ELR (cell line): Measurements from ENCODE around the gene SMNDC1.

Experiments used
- DNase-seq: peaks from one replicate; pipeline ENCODE4 v3.0.0-alpha.2; 2015; ENCODE audit warnings: low read depth

Gene SMNDC1

DNA sequence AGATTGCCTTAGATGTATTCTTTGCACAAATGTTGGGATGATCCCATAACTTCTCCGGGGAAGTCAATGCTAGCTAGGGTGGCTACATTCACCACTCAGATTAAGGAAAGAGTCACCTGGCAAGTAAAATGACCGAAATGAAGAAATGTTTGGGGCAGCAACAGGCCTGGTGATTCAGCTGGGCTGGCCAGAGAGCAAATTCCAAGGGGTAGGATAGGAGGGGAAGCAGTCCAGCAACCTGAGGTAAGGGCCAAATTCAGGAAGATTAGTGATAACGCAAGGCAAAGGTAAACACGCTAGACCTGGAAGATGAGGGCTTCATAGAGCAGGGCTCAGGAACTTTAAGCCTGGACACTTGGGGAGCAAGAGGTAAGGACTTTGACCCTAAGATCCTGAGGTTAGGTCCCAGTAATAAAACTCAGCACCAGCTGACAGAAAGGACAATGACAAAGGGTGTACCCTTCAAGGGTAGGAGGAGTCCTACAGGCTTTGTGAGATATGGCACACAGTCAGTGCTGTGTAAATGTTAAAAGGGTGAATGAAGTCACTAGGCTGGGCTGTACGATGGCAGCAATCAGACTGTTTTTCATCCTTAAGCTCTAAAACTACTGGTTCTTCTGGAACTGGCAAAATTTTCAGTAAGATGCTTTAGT lies 22.7 kb upstream of the SMNDC1 start:
- no peak for DNase-seq

DNA sequence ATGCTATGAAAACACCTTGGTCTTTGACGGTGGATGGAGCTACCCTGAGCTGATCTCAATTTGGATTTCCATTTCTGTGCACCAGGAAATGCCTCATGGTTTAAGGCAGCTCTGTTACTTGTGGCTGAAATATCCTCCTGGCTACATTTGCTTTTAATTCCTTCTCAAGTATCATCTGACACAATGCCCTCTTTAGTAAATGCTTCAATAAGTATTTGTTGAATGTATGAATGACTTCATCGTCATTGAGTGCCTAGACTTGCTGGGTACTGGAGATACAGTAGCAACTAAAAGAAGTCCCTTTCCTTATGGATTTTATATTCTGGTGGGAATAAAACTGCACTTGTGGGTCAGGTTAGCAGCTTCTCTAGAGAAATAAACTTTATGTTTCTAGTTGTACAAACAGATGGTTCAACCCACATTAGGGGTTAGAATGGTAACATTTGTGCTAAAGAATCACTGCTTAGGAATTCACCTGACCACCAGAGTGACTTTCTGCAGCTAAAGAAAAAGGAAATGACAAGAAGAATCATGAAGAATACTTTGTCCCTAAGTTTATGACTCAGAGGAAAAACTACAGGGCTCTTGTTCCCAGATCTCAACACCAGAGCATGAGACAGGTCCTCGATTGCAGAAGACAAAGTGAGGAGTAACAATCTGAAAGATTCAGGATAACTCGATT lies 21.8 kb upstream of the SMNDC1 start:
- peak; percentile 91 for DNase-seq

DNA sequence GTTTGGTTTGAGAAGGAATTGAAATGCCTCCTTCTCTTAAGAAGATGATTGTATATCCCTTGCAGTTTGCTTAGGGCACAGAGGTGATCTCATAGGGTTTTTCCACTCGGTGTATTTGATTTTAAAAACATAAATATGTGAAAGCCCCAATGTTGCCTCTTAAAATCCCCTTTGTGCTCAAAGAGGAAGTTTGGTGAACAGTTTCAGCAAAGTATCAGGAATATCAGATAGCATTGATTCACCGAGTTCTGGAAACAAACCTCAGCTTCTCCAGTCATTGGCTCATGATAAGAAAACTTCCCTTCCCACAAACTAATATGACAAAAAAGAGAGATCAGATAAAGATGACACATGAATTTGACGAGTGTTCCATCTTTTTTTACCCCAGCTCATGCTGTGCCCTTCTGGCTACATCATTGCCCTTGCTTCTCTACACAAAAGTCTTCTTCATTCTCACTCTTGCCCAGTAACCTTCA lies 20.1 kb upstream of the SMNDC1 start:
- DNase-seq = no peak

DNA sequence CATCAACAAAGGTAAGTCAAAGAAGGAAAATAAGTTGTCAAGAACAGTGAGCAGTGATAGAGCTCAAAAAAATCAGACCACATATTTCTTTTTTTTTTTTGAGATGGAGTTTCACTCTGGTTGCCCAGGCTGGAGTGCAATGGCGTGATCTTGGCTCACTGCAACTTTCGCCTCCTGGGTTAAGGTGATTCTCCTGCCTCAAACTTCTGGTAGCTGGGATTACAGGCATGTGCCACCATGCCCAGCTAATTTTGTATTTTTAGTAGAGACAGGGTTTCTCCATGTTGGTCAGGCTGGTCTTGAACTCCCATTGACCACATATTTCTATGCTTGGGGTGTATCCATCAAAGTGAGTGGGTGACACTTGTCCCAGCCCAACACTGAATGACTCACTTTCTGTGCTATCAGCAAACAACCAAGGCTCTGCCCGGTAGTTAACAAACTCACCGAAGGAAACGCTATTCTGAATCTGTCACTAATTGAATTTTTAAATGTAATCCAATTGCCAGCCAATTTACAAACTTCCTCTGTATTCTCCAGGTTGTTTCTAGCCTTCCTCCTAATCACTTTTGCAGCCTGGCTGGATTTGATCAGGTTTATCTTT lies 19.6 kb upstream of the SMNDC1 start:
- DNase-seq = peak; percentile 40

DNA sequence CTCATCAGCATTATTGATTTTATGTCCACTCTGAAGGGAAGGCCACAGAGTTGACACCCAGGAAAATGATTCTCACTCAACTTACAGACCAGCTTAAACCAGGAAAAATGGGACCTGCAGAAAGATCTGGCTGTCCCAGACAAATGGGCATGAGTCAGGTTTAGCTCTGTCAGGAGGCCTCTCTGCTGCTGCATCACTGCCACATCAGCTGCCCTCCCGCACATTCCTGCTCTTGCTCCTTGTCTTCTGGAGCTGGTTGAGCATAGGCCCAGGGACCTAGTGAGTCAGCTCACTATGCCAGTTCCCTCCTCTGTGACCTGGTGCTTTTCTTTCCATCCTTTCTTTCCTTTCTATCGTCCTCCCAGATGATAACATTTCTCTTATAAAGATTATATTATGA lies 18.8 kb upstream of the SMNDC1 start:
- DNase-seq = peak; percentile 97

DNA sequence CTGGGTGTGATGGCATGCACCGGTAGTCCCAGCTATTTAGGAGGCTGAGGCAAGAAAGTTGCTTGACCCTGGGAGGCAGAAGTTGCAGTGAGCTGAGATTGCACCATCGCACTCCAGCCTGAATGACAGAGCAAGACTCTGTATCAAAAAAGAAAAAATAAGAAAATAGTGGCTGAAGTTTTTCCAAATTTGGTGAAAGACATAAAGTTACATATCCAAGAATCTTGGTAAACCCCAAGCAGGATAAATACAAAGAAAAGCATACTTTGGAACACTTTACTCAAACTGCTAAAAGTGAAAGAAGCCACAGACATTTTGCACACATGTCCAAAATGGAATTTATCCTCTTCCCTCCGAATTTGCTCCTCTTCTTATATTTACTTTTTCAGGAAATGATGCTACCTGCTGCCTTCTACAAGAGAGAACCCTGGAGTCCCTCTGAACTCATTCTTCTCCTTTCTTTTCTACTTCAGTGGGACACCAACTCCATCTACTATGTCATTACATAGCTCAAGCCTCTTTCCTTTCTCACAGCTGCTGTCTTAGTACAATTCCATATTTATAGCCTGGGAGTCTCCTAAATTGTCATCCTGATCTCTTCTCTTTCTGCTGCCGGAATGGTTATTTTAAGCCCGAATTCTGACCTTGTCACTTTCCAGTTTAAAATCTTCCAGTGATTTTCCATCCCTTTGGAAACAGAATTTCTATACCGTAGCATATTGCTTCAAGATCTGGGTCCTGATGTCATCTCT lies 17.3 kb upstream of the SMNDC1 start:
- DNase-seq = no peak

DNA sequence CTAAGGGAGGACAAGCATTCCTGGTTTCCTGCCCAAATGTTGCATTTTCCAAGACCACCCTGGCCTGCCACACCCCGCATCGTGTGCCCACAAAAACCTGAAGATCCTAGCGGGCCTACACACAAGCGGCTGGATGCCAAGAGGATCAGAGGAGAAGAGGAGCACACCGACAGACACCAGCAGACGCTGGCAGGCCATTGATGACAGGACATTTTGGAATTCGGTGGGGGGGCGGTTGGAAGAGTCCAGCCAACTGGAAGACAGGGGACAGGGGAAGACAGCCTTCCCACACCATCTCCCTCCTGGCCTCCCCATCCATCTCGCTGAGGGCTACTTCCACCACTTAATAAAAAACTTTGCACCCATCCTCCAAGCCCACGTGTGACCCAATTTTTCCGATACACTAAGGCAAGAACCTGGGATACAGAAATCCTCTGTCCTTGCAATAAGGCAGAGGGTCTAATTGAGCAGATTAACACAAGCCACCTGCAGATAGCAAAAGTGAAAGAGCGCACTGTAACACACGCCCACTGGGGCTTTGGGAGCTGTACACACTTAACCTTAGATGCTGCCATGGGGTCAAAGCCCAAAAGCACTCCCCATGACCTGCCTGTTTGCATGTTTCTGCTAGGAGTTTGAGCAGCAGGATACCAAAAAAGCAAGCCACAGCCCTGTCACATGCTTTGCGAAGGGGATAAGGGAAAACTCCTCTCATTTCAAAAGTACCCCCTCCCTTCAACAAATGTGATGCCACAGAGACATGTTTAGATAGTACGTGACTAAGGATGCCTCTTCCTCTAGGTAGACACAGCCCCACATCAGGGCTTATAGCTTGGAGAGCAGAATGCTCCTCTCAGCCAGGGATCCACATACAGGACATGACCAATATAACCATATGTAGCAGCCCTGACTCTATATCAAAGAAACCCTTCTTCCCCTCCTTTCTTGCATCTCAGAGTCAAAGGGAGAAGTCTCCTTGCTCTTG lies 13.4 kb upstream of the SMNDC1 start:
- DNase-seq = no peak

DNA sequence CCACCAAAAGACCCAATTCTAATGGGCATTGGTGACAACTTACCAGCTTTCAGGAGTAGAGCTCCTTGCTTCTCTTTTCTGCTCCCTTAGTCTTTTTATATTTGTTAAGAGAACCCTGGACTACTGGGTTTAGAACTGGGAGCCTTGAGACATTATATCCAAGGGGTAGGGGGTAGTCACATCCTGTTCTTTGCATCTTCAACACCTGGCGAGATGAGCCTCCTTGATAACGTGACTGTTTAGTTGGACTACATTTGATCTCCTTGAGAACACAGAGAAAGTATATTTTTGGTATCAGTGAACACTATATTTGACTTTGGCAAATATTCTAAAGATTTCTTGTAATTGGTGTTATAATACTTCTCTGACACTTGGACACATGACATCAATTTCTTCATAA lies 9.0 kb upstream of the SMNDC1 start:
- no peak for DNase-seq

DNA sequence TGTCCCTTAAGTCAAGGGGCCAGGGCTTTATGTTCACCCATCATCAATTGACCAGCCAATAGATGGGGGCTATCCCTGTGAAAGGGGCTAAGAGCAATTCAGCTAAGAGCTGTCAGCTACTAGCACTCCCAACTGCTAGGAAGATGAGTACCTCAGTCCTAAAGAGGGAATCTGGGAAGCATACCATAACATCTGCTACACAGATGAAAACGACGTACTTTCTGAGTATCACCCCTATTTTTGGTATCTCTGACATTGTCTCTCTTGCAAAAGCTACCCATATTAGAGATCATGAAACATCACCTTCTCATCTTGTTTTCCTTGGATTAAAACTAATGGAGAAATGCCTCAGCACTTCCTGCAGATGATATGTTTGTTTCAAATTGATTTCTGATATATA lies 7.5 kb upstream of the SMNDC1 start:
- no peak for DNase-seq

DNA sequence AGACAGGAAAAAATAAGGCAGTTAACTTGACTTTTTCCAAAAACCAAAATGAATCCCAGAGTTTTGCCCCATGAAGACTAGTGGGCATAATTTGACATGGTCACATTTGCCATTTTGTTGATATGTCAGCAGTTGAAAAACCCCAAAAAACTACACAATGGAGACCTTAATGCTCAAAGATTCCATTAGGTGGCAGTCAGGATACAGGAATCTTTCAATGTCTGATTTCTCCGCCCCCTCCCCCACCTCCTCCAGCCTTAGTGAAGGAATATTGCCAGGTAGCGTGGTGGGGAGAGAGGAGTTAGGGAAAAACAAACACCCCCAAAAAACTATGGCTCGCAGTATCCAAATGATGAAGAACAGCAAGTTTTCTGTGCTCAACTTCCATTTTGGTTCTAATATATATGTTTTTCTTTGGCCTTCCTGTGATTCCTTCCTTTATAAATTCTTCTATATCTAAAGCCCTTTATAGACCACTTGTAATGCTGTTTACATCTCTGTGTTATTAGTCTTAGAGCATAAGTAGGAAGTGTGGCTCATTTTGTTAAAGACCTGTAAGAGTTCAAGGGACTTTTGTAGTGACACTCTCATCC lies 6.7 kb upstream of the SMNDC1 start:
- peak; percentile 85 for DNase-seq

DNA sequence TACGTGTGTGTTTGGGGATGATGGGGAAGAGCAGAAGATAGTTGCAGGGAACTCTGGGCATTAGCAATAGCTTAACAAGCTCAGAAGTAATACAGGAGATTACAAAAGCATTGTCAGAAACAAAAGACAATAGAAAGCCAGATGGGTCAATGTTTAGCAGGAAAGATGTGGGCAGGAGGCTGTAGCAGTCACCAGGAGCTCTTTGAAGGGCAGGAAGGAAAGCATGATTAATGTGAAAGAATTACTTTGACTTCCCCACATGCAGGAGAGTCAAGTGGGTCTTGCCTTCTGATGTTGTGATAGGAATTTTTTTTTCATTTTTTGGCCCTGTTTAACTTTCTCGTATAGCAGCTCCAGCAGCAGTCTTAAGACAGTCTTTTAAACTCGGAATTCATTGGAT lies 6.0 kb upstream of the SMNDC1 start:
- peak; percentile 29 for DNase-seq

DNA sequence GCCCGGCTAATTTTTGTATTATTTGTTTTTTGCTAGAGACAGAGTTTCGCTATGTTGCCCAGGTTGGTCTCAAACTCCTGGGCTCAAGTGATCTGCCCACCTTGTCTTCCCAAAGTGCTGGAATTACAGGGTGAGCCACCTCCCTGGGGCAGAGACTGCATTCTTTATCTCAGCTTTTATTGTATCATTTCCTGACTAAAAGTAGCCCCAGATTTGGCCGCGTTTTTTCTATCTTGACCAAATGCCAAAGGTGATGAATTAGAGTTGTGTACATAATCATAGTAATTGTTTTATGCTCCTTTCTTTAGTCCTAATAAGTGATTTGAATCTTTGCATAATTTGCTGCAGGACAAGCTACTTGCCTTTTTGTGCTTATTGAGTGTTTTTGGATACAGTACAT lies 3.1 kb upstream of the SMNDC1 start:
- peak; percentile 65 for DNase-seq

DNA sequence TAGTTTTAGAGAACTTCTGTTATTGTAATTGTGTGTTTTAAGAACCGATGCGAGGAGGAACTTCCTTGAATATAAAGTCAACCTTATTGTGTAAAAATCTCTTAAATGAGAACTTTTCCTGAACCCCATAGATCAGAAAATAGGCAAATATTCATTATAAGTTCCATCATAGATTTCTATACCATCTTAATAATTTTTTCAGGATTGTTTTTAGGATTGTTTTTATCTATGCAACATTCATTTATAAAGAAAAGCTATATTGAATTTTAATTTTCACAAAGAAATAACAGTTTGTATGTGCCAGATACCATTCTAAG lies 1.7 kb upstream of the SMNDC1 start:
- DNase-seq = no peak

DNA sequence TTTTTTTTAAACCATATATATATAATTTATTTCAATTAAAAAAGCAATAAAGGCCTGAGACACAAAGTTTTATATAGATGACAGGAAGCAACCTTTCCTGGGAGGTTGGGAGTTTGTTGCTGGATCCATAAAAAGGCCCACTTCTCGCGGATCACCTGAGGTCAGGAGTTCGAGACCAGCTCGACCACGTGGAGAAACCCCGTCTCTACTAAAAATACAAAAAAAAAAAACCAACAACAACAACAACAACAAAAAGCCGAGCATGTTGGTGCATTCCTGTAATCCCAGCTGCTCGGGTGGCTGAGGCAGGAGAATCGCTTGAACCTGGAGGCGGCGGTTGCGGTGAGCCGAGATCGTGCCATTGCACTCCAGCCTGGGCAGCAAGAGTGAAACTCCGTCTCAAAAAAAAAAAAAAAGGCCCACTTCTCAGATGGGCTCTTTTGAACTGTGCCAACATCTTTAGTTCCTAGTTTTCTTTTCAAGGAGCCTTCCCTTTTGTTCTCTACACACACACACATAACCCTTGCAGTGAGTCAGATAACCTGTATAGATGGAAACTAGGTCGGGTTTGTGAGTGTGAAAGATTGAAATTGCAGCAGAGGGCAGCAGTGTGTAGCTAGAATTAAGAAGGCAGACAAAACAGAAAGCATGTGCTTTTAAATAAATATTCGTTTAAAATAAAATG lies 1.2 kb upstream of the SMNDC1 start:
- DNase-seq = peak; percentile 94

DNA sequence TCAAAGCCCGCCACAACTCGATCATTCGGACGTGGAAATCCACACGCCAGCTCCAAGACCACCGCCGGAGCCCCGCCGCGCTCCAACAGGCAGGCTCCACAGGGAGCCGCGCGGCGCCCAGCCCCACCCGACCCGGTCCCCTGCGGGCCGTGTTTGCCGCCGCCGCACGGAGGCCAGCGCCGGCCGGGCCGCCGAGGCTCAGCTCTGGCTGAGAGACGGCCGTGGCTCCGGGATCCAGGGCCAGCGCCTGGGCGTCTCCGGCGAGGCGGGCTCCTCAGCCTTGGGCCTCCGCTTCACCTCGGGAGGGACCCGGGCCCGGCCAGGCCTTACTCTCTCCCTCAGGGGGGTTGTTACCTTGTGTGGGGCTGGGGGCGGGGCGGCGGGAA lies 333 bp downstream of the SMNDC1 start:
- DNase-seq = peak; percentile 43

DNA sequence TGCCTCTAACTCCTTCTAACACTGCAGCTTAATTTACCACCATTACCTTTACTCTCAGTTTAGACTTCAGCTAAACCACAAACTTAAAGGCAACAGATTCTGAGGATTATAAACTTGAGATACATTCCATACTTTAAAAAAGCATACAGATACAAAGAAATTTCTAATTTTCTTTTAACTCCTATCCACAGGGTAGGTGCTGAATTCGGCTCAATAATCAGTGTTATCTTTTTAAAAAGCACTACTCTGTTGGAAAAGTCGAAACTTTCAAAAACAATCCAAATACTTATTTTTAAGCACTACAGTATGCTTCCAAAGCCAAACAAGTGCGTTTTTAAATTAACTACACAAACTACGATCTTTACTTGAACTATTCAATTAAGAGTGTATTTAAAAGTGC lies 1.0 kb downstream of the SMNDC1 start:
- no peak for DNase-seq

DNA sequence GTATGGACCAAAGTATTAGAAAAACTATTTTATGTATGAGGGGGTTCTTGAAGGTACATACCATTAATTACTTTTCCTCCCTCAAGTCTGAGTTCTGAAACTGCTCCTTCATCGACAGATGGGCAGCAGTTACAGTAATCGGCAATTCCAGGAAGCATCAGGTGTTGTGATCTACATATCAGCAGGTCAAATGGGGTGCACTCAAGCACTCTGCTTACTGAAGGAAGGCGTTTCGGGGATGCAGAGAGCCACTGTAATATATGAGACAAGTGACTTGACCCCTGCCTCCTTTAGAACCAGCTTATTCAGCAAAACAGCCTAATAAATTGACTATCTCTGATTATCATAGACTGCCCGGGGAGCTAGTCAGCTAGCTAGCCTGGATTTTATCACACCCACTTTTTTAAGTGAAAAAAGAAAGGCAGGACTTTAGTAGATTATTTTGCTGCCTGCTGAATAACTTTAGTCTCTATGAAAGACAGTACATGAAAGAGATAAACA lies 4.2 kb downstream of the SMNDC1 start:
- DNase-seq = no peak

DNA sequence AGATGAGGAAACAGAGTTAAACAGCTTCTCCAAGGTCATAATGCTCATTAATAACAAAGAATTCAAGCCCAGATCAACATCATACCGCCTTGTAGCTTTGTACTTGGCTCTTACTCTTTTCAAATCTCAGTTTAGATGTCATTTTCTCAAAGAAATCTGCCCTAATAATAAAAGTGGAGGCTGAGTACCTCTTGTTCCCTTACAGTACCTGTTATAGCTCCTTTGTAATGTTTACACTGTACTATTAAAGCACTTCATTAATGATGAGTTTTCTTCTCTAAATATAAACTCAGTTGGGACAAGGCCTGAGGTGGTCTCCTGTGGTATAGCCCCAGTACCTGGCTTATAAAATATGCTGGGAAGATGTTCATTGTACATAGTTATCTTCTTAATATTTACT lies 7.8 kb downstream of the SMNDC1 start:
- DNase-seq = no peak

DNA sequence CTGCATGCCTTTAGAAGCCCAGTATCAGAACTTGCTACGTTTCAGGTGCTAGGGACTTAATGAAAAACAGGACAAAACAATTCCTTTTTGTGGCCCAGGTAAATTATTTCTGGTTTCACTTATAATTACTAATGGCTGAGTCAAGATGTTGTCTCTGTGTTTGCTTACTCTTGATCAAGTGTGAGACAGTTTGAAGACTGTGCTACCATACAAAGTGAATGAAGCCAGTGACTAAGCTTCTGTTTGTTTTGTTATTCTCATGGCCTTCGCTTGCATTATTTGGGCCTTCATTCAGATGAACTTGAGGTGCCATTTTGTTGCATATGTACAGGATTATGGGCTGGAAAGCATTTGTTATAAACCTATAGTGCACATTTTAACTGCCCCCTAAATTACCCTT lies 17.9 kb downstream of the SMNDC1 start:
- no peak for DNase-seq

DNA sequence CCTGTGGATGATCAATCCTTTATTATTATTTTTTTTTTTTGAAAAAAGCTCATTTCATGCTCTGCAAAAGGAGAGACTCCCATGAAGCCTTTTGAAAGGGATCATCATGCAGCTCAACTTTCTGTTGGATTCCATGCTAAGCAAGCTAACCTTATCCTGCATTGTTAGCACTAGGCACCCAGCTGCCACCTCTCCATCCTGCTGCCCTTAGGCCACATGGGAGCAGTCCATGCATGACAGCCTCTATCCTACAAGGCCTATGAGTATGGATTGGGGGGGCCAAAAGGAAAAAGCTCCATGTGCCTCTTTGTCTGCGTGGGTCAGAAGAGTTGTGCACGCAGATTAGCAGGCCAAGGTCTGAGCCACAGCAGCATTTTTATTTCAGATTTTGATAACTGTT lies 19.2 kb downstream of the SMNDC1 start:
- DNase-seq = no peak

DNA sequence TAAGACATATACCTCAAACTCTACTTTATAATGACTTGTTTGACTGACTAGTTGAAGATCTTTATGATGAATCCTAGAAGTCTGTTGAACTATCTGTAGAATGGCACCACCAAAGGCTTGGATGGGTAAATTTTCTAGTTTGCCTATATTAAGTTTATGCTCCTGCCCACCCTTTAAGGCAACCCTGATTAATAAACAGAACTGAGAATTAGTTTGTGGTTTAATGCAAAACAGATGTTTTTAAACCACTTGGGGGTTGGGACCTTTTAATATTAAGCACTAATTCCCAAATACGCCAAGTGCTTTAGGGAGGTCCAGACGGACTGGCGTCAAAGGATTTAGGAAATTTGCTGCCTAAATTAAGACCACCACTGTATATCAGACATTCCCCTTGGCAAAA lies 20.5 kb downstream of the SMNDC1 start:
- DNase-seq = no peak
